Thoracic aorta (tissue), 2 donors: ENCODE data around the gene MLXIP. TPM values are rescaled to one million over a fixed set of nuclear protein-coding genes. Genes with fewer than 3 reads are reported as not detected.
"Not testable (repeated sequence)": the region's sequence is repeated elsewhere in the genome, so short reads cannot be mapped to it uniquely, and the experiment has no call there.

ENCODE experiments used
- ATAC-seq: fragments of 150-250 bp; one replicate; pipeline ENCODE4 v1.8.0; 2017; ENCODE audit warnings: low read depth; ENCODE audit not compliant: insufficient number of reproducible peaks, low FRiP score
- DNase-seq: peaks from one replicate; pipeline ENCODE4 v3.0.0-alpha.2; 2020; ENCODE audit warnings: low spot score
- H3K27ac ChIP-seq, 2 donors: fragments of 200-600 bp; sonication (generic); 1 replicate in 1 of 2; 2 replicates in 1 of 2; pipeline ENCODE4 v1.5.1; 2016; ENCODE audit warnings: mild to moderate bottlenecking in 2 of 2, moderate library complexity in 2 of 2
- H3K27me3 ChIP-seq: fragments of 200-600 bp; sonication (generic); replicated peaks from 2 replicates; pipeline ENCODE4 v1.6.0; 2016; ENCODE audit warnings: mild to moderate bottlenecking; ENCODE audit not compliant: insufficient read depth
- H3K36me3 ChIP-seq: fragments of 200-600 bp; sonication (generic); one replicate; pipeline ENCODE4 v1.5.1; 2016
- H3K4me1 ChIP-seq, 2 donors: fragments of 200-600 bp; sonication (generic); 1 replicate in 1 of 2; 2 replicates in 1 of 2; pipeline versions ENCODE4 v1.5.1 to v1.6.0; 2016; ENCODE audit warnings: low read depth in 2 of 2, mild to moderate bottlenecking in 1 of 2; ENCODE audit not compliant: control insufficient read depth in 1 of 2
- H3K4me3 ChIP-seq: fragments of 200-600 bp; sonication (generic); 2 replicates; pipeline ENCODE4 v1.5.1; 2016; ENCODE audit warnings: mild to moderate bottlenecking
- H3K9me3 ChIP-seq: fragments of 200-600 bp; sonication (generic); 2 replicates; pipeline ENCODE4 v1.5.1; 2016
- CTCF ChIP-seq: fragments of 200-600 bp; sonication (generic); IDR thresholded peaks from one replicate; pipeline ENCODE4 v1.5.1; 2019; ENCODE audit warnings: antibody characterized with exemption
- total RNA-seq, 2 donors: library from RNA; depleted of rRNA; stranded (reverse); fragments of >200 nt; gene quantifications; one replicate each; pipeline versions ENCODE4 v1.1.0 to v1.2.3, GENCODE V29; 2016

MLXIP gene
- total RNA-seq, 2 donors from 2014 or later, result 35.5 to 50.3 TPM

DNA sequence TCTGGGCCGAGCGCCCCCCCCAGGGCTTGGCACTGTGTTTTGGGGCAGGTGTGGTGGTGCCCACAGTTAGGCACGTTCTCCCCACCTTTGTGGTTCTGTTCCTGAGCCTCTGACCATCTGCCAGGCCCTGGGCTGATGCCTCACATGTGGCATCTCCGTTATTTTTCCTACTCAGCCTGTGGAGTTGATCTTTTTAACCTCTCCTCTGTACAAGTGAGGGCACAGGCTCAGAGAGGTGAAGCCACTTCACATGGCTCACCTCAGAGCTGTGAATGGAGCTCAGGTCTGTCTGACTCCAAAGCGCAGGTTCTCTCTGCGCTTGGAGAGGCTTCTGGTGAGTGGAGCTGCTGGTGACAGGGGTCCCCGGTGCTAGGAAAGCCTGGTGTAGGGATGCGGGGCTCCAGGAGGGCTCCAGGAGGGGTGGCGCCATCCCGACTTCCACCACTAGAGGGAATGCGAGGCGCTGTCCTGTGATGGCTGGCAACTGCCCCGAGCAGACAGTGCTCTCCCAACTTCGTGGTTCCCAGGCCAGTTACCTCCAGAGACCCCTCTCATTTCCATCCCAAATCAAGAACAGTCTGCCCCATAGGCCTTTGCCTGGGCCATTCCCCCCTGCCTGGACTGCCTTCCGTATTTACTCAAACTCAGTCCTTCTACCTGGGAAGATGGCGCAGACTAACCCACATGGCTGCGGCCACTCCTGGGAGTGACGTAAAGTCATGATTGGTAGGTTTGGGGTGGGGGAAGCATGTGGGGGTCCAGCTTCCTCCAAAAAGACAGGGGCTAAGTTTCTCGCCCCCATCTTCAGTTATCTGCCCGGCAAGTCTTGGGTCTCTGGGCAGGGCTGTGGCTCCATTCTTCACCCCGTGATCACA, 47.0 kb upstream of the MLXIP start:
- peaks cover 7% of the 10 kb centered on the region for H3K36me3 ChIP-seq
- peak; percentile 77 for TF ChIP-seq CTCF
- H3K27me3 ChIP-seq, result no peaks in the 10 kb centered on the region
- H3K9me3 ChIP-seq, result no peaks in the 10 kb centered on the region
- H3K4me3 ChIP-seq, result no peak overlapping the region
- DNase-seq (no peak), ATAC-seq (no peak)
- no peak overlapping the region for H3K27ac ChIP-seq
- peaks cover 11 to 43% of the 10 kb centered on the region in 2 donors for H3K4me1 ChIP-seq

DNA sequence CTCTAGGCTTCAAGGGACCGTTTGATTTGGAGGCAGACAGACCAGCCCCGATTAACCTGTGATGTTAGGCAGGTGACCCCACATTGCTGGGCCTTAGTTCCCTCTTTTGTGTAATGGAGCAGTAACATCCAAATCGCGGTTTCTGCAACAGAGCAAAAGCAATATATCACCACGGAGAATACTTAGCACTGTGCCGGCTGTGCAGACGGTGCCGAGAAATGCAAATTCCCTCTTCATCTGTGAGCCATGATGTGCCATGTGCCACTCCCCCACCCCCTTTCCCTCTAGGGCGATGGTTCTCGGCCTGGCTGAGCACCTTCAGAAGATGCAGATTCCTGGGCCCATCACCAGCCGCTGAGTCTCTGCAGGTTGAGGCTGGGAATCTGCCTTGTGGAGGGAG, 46.0 kb upstream of the MLXIP start:
- no peaks in the 10 kb centered on the region for H3K9me3 ChIP-seq
- H3K4me3 ChIP-seq, result no peak overlapping the region
- peaks cover 11 to 43% of the 10 kb centered on the region in 2 donors for H3K4me1 ChIP-seq
- H3K27ac ChIP-seq, result no peak overlapping the region
- H3K27me3 ChIP-seq, result no peaks in the 10 kb centered on the region
- DNase-seq (no peak), ATAC-seq (no peak)
- TF ChIP-seq CTCF, result no peak
- peaks cover 15% of the 10 kb centered on the region for H3K36me3 ChIP-seq

GRCh38 chr12:122035292-122035691, 43.3 kb upstream of the MLXIP start:
- peak overlapping the region; percentile 51 to 57 for H3K27ac ChIP-seq
- ATAC-seq, result no peak

DNA sequence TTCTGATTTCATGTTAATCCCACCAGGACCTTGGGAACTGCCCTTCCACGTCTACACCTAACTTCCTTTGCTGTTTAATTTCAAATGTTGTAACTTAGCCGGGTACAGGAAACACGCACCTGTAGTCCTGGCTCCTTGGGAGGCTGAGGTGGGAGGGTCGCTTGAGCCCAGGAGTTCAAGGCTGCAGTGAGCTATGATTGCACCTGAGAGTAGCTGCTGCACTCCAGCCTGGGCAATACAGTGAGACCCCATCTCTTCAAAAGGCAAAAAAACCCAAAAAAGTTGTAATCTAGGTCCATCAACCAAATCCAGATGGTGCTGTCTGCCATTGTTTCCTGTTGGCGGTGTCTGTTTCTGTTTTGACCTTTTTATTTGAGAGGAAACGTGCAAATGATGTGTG, 42.4 kb upstream of the MLXIP start:
- Histone ChIP-seq H3K4me3 (no peak overlapping the region), H3K27ac (no peak overlapping the region), H3K4me1 (peaks cover 11 to 18% of the 10 kb centered on the region in 2 donors), H3K27me3 (no peaks in the 10 kb centered on the region), H3K9me3 (no peaks in the 10 kb centered on the region), H3K36me3 (peaks cover 21% of the 10 kb centered on the region)
- ATAC-seq (no peak), DNase-seq (no peak)
- TF ChIP-seq CTCF, result no peak

More at GRCh38 chr12:122035292-122035691, 43.3 kb upstream of the MLXIP start:
- TF ChIP-seq CTCF, result no peak
- no peaks in the 10 kb centered on the region for H3K9me3 ChIP-seq
- no peaks in the 10 kb centered on the region for H3K27me3 ChIP-seq
- H3K4me1 ChIP-seq, result peaks cover 11 to 18% of the 10 kb centered on the region in 2 donors
- no peak overlapping the region for H3K4me3 ChIP-seq
- H3K36me3 ChIP-seq, result peaks cover 21% of the 10 kb centered on the region
- DNase-seq, result no peak

DNA sequence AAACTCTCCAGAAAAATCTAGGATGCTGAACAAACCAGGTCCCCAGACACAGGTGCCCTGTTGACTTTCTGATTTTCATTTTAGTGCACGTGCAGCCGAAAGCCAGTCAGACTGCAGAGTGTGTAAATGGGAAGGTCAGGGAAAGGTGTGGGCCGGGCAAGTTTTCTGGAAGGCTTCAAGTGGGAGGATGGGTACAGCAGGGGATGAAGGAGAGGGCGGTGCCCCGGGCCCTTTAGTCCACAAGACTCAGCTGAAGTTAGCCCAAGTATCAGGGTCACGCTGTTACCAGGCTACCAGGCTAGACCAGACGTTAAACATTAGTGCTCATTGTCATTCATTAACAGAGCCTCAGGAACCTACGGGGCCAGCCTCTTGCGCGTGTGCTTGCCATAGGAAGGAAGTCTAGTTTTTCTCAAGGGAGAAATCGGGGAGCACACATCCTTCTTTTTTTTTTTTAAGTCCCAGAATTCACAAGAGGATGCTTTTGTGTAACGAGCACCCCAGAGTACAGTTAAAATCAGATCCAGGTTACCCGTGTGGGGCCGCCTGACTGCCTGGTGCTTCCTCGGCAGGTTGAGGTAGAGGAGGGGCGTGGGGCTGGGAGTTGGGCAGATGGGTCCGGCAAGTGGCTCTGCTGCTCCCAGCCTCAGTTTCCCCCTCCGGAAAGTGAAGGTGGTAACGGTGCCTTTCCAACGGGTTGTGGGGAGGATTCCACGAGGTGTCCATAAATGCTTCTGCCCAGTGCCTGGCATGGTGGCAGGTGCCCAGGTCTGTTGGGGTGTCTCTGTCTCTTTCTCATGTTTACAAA, 37.8 kb upstream of the MLXIP start:
- Histone ChIP-seq H3K27ac (no peak overlapping the region), H3K4me3 (no peak overlapping the region), H3K4me1 (peaks cover 0 to 2% of the 10 kb centered on the region in 2 donors), H3K36me3 (peaks cover 28% of the 10 kb centered on the region), H3K9me3 (no peaks in the 10 kb centered on the region), H3K27me3 (no peaks in the 10 kb centered on the region)
- DNase-seq (no peak), ATAC-seq (no peak)
- no peak for TF ChIP-seq CTCF

DNA sequence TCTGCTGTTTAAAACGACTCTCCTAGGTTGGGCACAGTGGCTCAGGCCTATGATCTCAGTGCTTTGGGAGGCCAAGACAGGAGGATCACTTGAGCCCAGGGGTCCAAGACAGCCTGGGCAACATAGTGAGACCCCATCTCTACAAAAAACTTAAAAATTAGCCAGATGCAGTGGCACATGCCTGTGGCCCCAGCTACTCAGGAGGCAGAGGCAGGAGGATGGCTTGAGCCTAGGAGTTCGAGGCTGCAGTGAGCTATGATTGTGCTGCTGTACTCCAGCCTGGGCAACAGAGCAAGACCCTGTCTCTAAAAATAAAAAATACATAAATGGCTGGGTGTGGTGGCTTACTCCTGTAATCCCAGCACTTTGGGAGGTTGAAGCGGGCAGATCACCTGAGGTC, 37.1 kb upstream of the MLXIP start:
- not testable (repeated sequence) for ATAC-seq, H3K4me1 ChIP-seq, H3K27me3 ChIP-seq, H3K4me3 ChIP-seq, H3K27ac ChIP-seq, DNase-seq, H3K9me3 ChIP-seq
- peaks cover 25% of the 10 kb centered on the region for H3K36me3 ChIP-seq
